Brain microvascular endothelial cell (primary cell): ENCODE results near the gene KAZN.

Source experiments
- DNase-seq: peaks from one replicate; pipeline ENCODE4 v3.0.0-alpha.2; 2020
- H3K27ac ChIP-seq: fragments of 250-450 bp; sonication (Bioruptor Pico); 2 replicates; pipeline ENCODE4 v1.5.1; 2020; ENCODE audit warnings: mild to moderate bottlenecking, moderate library complexity
- H3K27me3 ChIP-seq: fragments of 250-450 bp; sonication (Bioruptor Pico); replicated peaks from 2 replicates; pipeline ENCODE4 v1.5.1; 2020; ENCODE audit warnings: mild to moderate bottlenecking
- H3K36me3 ChIP-seq: fragments of 250-450 bp; sonication (Bioruptor Pico); replicated peaks from 2 replicates; pipeline ENCODE4 v1.5.1; 2020; ENCODE audit warnings: mild to moderate bottlenecking
- H3K4me3 ChIP-seq: 2 replicates; pipeline ENCODE4 v1.5.1; 2011; ENCODE audit warnings: low read depth, mild to moderate bottlenecking, control low read depth, low read length, moderate library complexity
- in situ Hi-C: cut with HindIII; loops from 2 replicates; pipeline ENCODE4 v1.10.0; 2017; ENCODE audit warnings: low sequenced_read_pairs, low pct_ligation_motif_present
- TF ChIP-seq, protein P1 (sequence below): IDR thresholded peaks from 2 replicates; pipeline ENCODE4 v1.5.1; 2011; ENCODE audit warnings: low read depth, mild to moderate bottlenecking, moderate library complexity, low read length, control low read depth, inconsistent platforms; ENCODE audit errors: missing control alignments

The KAZN gene

DNA sequence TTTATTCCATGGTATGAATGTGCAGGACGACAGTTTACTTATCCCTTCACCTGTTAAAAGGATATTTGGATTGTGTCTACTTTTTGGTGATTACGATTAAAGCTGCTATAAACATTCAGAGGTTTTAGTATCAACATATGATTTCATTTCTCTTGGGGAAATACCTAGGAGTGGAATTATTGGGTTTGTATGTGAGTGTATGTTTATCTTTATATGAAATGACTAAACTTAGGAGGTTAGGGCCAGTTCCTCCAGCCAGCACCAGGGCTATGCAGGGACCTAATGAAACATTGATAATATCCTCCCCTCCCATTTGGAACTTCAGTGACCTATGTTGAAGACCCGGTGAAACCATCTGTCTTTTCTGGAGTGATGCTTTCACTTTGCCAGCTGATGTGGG, 568.9 kb downstream of the KAZN start:
- in situ Hi-C loops = no loop called here
- DNase-seq = peak; percentile 65
- TF ChIP-seq, protein P1, sequence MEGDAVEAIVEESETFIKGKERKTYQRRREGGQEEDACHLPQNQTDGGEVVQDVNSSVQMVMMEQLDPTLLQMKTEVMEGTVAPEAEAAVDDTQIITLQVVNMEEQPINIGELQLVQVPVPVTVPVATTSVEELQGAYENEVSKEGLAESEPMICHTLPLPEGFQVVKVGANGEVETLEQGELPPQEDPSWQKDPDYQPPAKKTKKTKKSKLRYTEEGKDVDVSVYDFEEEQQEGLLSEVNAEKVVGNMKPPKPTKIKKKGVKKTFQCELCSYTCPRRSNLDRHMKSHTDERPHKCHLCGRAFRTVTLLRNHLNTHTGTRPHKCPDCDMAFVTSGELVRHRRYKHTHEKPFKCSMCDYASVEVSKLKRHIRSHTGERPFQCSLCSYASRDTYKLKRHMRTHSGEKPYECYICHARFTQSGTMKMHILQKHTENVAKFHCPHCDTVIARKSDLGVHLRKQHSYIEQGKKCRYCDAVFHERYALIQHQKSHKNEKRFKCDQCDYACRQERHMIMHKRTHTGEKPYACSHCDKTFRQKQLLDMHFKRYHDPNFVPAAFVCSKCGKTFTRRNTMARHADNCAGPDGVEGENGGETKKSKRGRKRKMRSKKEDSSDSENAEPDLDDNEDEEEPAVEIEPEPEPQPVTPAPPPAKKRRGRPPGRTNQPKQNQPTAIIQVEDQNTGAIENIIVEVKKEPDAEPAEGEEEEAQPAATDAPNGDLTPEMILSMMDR = no peak
- Histone ChIP-seq H3K27ac (peak overlapping the region; percentile 98), H3K36me3 (no peaks in the 10 kb centered on the region), H3K27me3 (no peaks in the 10 kb centered on the region), H3K4me3 (no peak overlapping the region)
